ENCODE data around the gene SMARCD3.

GRCh38 chr7:151251328-151251688 is 2.8 kb upstream of the SMARCD3 start:
- TF ChIP-seq CTCF (conservative IDR thresholded peaks at IDR 0.05; ENCODE audit: low read depth in 2 of 2) = no peak
- peak; percentile 59 for TF ChIP-seq EZH2 (IDR thresholded peaks at IDR 0.05; ENCODE audit: low read depth, unreplicated experiment)
- no peak for TF ChIP-seq POLR2AphosphoS5 (IDR thresholded peaks at IDR 0.05; ENCODE audit: low read depth)
- TF ChIP-seq CREB1 (CRISPR knock-in tag; IDR thresholded peaks at IDR 0.05; ENCODE audit: low read depth) = no peak
- TF ChIP-seq EZH2phosphoT487 (IDR thresholded peaks at IDR 0.05; ENCODE audit: unreplicated experiment) = no peak
- no peak for TF ChIP-seq REST (IDR thresholded peaks at IDR 0.05; ENCODE audit: unreplicated experiment)
- TF ChIP-seq ETS1 (IDR thresholded peaks at IDR 0.05) = no peak

Data from GM23338 (cell line).